ENCODE measurements around the gene SH3RF3. TPM values are rescaled to one million over a fixed set of nuclear protein-coding genes. Genes with fewer than 3 reads are reported as not detected.

SH3RF3 gene
- total RNA-seq, 2 experiments from 2014 or later = 1.9 to 2.3 TPM

DNA sequence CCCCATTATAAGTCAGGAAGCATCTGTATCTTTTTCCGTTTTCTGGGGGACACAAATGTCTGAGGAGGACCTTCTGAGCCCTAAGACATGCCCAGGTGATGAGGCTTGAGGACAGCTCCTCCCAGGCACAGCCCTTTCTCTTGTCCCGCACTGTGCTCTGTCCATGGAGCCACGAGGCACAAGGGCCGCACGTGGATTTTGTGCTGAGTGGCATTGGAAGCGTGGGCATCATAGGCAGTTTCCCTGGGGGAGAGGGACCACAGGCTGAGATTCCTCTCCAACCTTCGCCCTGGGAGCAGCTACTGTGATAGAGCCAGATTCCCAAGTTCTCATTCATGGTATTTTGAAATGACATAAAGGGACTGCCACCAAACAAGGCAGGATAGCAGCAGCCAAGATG, 139.9 kb downstream of the SH3RF3 start:
- ATAC-seq (no peak), DNase-seq (no peak)
- intact Hi-C loops (cut with micrococcal nuclease) = no loop called here
- Mint-ChIP-seq H3K27me3 (no peaks in the 10 kb centered on the region), H3K27ac (no peak overlapping the region), H3K4me3 (no peak overlapping the region), H3K9me3 (no peaks in the 10 kb centered on the region), H3K4me1 (ENCODE audit: low read depth) (peaks cover 7% of the 10 kb centered on the region), H3K36me3 (ENCODE audit: low read depth) (no peaks in the 10 kb centered on the region)
- TF ChIP-seq, protein P1, sequence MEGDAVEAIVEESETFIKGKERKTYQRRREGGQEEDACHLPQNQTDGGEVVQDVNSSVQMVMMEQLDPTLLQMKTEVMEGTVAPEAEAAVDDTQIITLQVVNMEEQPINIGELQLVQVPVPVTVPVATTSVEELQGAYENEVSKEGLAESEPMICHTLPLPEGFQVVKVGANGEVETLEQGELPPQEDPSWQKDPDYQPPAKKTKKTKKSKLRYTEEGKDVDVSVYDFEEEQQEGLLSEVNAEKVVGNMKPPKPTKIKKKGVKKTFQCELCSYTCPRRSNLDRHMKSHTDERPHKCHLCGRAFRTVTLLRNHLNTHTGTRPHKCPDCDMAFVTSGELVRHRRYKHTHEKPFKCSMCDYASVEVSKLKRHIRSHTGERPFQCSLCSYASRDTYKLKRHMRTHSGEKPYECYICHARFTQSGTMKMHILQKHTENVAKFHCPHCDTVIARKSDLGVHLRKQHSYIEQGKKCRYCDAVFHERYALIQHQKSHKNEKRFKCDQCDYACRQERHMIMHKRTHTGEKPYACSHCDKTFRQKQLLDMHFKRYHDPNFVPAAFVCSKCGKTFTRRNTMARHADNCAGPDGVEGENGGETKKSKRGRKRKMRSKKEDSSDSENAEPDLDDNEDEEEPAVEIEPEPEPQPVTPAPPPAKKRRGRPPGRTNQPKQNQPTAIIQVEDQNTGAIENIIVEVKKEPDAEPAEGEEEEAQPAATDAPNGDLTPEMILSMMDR (IDR thresholded peaks at IDR 0.05) = no peak
- POLR2A ChIA-PET = no interaction called here
- CTCF ChIA-PET = no interaction called here

DNA sequence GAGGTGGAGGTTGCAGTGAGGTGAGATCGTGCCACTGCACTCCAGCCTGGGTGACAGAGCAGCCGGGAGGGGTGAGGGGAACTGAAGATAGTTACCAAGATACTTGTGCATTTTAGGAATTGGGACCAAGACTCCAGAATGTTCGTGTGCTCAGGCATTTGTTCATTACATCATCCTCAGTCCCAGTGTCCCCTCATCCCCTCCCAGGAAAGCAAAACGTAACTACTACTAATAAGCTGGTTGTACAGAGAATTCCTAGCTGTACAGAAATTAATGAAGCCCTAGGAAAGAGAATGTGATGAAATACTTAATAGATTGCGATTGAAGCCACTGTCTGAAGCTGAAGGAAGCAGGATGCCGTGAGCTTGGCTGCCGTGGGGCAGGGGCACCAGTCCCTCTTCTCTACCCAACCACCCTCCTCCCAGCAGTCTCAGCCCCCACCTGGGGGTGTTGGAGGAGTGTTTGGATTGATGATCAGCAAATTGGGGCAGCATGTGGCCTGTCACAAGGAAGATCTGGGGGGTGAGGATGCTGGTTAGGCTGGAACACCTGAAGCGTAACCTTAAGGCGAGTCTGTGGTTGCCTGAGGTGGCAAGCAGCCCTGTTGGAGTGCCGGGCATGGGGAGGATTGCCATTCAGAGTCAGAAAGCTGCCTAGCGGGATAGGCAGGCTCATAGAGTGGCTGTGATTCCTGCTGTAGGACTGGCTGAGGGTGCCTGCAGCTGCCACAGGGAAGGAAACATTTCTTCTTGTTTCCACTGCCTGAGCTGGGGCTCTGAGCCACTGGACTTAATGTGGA, 140.9 kb downstream of the SH3RF3 start:
- ChIA-PET CTCF (no interaction called here), POLR2A (no interaction called here)
- Mint-ChIP-seq H3K27ac (no peak overlapping the region), H3K4me1 (ENCODE audit: low read depth) (peaks cover 16% of the 10 kb centered on the region), H3K27me3 (no peaks in the 10 kb centered on the region), H3K4me3 (no peak overlapping the region), H3K9me3 (no peaks in the 10 kb centered on the region), H3K36me3 (ENCODE audit: low read depth) (no peaks in the 10 kb centered on the region)
- ATAC-seq (no peak), DNase-seq (no peak)
- TF ChIP-seq, protein P1 (IDR thresholded peaks at IDR 0.05) = no peak
- intact Hi-C loops (cut with micrococcal nuclease) = no loop called here

DNA sequence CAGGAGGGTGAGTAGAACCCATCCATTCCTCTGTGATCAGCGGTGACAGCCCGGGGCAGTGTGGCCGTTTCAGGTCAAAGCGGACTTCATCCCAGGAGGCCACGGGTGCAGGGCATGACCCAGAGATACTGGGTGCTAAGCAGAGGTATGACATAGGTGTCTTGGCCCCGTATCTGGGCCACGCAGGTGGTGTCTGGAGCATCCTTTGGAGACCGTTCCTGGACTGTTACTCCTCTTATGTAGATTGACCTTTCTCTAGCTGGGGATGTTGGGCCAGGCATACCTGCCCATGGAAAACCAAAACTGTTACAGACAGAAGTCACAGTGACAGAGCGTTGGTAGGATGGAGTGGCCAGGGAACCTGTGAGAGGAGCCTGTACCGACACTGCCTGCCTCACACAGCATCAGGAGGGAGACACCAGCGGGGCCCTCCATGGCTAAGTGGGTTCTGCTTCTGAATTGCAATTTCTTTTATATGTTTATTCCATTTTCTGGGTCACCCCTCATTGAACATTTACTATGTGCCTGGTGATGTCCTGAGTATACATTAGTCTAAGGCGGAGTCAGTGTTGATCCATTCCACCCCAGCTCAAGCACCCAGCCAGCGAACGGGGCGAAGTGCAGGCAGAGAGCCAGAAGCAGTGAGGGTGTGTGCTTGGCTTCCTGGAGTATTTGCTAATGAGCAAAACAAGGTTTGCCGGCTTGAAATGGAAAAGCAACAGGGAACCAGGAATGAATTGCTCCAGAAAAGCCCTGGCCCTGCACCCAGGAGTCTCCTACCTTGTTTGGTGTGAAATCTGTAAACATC, 141.7 kb downstream of the SH3RF3 start:
- peaks cover 22% of the 10 kb centered on the region for H3K4me1 Mint-ChIP-seq (ENCODE audit: low read depth)
- ATAC-seq = no peak
- TF ChIP-seq, protein P1 (IDR thresholded peaks at IDR 0.05) = no peak
- intact Hi-C loops (cut with micrococcal nuclease) = no loop called here
- POLR2A ChIA-PET = no interaction called here
- CTCF ChIA-PET = no interaction called here
- H3K4me3 Mint-ChIP-seq = no peak overlapping the region
- no peak for DNase-seq
- no peaks in the 10 kb centered on the region for H3K36me3 Mint-ChIP-seq (ENCODE audit: low read depth)
- H3K27ac Mint-ChIP-seq = no peak overlapping the region
- H3K9me3 Mint-ChIP-seq = no peaks in the 10 kb centered on the region
- no peaks in the 10 kb centered on the region for H3K27me3 Mint-ChIP-seq

DNA sequence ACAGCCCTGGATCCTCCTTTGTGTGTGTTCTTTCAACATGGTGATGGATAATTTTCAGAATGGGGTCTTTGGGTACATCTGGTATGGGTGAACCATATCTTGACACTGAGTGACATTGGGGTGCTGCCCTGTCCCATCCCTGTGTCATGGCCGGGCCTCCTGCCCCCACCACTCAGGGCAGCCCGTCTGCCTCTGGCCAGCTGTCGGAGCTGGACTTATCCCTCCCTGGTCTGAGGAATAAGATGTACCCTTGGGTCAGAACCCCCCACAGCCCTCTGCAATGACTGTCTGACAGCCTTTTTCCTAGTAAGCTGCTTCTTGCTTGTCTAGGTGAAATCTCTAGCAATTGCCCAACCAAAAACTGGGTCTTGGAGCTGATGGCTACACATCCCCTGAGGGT, 142.9 kb downstream of the SH3RF3 start:
- ChIA-PET POLR2A (no interaction called here), CTCF (no interaction called here)
- Mint-ChIP-seq H3K36me3 (ENCODE audit: low read depth) (no peaks in the 10 kb centered on the region), H3K27ac (no peak overlapping the region), H3K9me3 (no peaks in the 10 kb centered on the region), H3K4me3 (no peak overlapping the region), H3K27me3 (no peaks in the 10 kb centered on the region), H3K4me1 (ENCODE audit: low read depth) (peaks cover 19% of the 10 kb centered on the region)
- no peak for ATAC-seq
- intact Hi-C loops (cut with micrococcal nuclease) = no loop called here
- TF ChIP-seq, protein P1 (IDR thresholded peaks at IDR 0.05) = no peak
- no peak for DNase-seq

DNA sequence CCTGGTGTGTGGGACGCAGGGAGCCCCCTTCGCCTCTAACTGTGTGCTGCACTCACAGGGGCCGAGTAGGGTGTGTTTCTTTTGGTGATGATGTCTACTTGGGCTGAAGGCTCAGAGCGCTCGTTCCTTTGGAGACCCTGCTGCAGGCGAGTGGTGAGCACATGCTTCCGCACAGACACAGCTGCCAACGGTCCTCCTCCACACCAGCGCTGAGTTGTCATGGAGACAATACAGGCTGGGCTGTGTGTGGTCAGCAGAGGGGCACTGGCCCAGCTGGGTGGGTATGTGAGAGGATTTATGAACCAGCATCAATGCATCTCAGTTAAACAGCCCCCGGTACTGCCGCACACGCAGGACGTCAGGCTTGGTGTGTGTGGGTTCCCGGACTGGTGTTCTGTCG, 143.5 kb downstream of the SH3RF3 start:
- ChIA-PET CTCF (no interaction called here), POLR2A (no interaction called here)
- TF ChIP-seq, protein P1 (IDR thresholded peaks at IDR 0.05) = no peak
- no peaks in the 10 kb centered on the region for H3K9me3 Mint-ChIP-seq
- no peak overlapping the region for H3K27ac Mint-ChIP-seq
- H3K27me3 Mint-ChIP-seq = no peaks in the 10 kb centered on the region
- no peak for ATAC-seq
- no peak for DNase-seq
- H3K4me3 Mint-ChIP-seq = no peak overlapping the region
- H3K36me3 Mint-ChIP-seq (ENCODE audit: low read depth) = no peaks in the 10 kb centered on the region
- H3K4me1 Mint-ChIP-seq (ENCODE audit: low read depth) = peaks cover 19% of the 10 kb centered on the region
- intact Hi-C loops (cut with micrococcal nuclease) = no loop called here

Measured in activated CD8-positive, alpha-beta T cell treated with anti-CD3 and anti-CD28 coated beads for 36 hours (primary cell).